Skeletal muscle tissue (tissue), 4 donors: ENCODE measurements around the gene CXCL14. TPM values are rescaled to one million over a fixed set of nuclear protein-coding genes. Genes with fewer than 3 reads are reported as not detected.

Experiments used
- H3K27ac ChIP-seq: one replicate; pipeline ENCODE4 v1.7.0; 2013; ENCODE audit warnings: mild to moderate bottlenecking, low read depth, low read length, inconsistent platforms
- H3K27me3 ChIP-seq, 3 donors: one replicate each; pipeline ENCODE4 v1.7.0; 2013; ENCODE audit warnings: low read length in 3 of 3; ENCODE audit not compliant: control insufficient read depth in 3 of 3, insufficient read depth in 3 of 3
- H3K36me3 ChIP-seq, 3 donors: one replicate each; pipeline ENCODE4 v1.7.0; 2013; ENCODE audit warnings: low read length in 3 of 3; ENCODE audit not compliant: control insufficient read depth in 3 of 3, insufficient read depth in 3 of 3
- H3K4me1 ChIP-seq, 3 donors: one replicate each; pipeline ENCODE4 v1.7.0; 2013; ENCODE audit warnings: low read length in 3 of 3, mild to moderate bottlenecking in 3 of 3; ENCODE audit not compliant: control insufficient read depth in 3 of 3, insufficient read depth in 3 of 3
- H3K4me3 ChIP-seq, 3 donors: one replicate each; pipeline ENCODE4 v1.7.0; 2013; ENCODE audit warnings: low read length in 3 of 3
- H3K9ac ChIP-seq, 3 donors: one replicate each; pipeline ENCODE4 v1.7.0; 2013; ENCODE audit warnings: low read length in 3 of 3, mild to moderate bottlenecking in 3 of 3, moderate library complexity in 2 of 3, low read depth in 1 of 3
- H3K9me3 ChIP-seq, 3 donors: one replicate each; pipeline ENCODE4 v1.7.0; 2013; ENCODE audit warnings: low read length in 3 of 3; ENCODE audit not compliant: control insufficient read depth in 3 of 3
- total RNA-seq: library from RNA; depleted of rRNA; stranded (reverse); fragments of >200 nt; gene quantifications from one replicate; pipeline ENCODE4 v1.2.3, GENCODE V29; 2014
- donor health status: Osteomylitis.

The CXCL14 gene
- total RNA-seq, 1 donor from 2014 or later = 19.8 TPM

DNA sequence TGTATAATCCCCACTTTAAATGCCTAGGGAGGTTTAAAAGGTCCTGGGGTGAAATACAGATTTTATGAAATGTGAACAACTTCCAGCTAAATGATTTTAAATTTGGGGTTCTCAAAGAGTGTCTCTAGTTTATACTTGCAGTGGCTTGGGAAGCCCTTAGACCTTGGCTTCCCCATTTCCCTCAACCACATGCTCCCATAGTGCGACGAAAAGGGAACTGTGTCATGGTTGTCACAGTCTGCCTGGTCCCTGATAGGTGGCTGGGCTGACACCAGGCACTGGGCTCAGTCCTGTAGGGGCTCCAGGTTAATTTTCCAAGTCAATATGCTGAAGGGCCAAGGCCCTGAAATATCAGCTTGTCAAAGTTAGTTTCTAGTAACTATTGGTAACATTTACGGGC is 10.4 kb upstream of the CXCL14 start:
- no peak overlapping the region for H3K4me3 ChIP-seq
- H3K27ac ChIP-seq = no peak overlapping the region
- no peaks in the 10 kb centered on the region for H3K9me3 ChIP-seq
- H3K36me3 ChIP-seq = no peaks in the 10 kb centered on the region
- H3K4me1 ChIP-seq = no peaks in the 10 kb centered on the region
- H3K9ac ChIP-seq = no peak overlapping the region
- peaks cover 0 to 15% (median 10%) of the 10 kb centered on the region in 3 donors for H3K27me3 ChIP-seq

DNA sequence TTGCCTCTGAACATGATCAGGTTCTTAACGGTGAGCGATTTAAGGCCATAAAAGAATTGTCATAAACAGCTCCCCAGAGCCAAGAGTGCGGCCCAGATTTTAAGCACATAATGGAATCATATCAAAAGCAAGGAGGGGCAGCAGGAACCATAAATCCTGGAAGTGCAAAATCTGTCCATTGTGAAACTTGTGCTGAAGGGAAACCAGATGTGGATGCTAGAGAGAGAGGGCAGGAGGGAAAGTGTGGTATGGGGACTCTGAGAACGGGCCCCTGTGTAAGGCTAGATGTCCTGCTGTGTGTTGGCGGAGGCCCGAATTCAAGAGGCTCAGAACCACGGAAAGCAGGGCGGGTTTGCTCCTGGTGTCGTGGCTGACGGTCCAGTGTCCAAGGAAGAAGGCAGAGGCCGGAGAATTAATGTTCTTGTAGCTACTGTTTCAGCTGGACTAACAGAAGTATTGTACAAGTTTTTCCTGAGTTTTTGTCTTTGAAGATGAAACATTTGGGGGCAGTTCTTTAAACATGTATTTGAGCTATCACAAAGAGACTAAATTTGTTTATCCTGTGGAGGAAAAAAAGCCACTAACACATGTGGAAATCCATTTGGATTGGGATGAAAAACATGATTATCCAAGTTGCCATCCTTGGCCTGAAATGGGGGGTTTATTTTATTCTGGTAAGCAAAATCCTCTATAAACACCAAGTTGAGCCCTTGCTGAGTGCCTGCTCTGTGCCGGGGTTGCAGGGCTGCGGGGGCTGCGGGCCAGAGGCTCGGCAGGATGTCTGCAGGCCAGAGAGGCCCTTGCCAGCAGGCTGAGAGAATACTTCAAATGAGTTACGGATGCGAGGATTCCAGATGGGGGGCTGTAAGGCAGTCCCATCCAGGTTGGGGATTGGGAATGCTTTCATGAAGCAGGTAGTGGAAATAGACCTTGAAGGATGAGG is 9.2 kb upstream of the CXCL14 start:
- Histone ChIP-seq H3K9me3 (no peaks in the 10 kb centered on the region), H3K27ac (no peak overlapping the region), H3K4me3 (no peak overlapping the region), H3K36me3 (no peaks in the 10 kb centered on the region), H3K4me1 (no peaks in the 10 kb centered on the region), H3K27me3 (peaks cover 5 to 17% (median 11%) of the 10 kb centered on the region in 3 donors), H3K9ac (no peak overlapping the region)

DNA sequence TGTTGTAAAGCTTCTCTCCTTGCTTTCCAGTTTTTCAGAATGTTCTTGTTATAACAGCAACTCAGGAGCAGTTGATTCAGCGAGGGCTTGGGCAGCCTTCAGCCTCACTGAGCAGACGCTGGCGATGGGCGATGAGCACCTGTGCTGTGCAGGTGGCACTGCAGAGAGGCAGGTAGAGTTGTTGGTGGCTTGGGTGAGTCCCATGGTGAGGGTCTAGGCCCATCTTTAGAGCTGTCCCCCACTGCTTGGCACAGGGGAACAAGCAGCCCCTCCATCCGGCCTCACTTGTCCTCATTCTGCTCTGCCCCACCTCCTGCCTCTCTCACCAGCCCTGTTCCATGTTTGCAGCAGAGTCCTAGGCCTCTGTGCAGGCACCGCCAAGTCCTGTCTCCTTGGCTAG is 6.1 kb upstream of the CXCL14 start:
- H3K9ac ChIP-seq = no peak overlapping the region
- H3K36me3 ChIP-seq = no peaks in the 10 kb centered on the region
- H3K4me3 ChIP-seq = no peak overlapping the region
- H3K27ac ChIP-seq = no peak overlapping the region
- peaks cover 26 to 36% (median 28%) of the 10 kb centered on the region in 3 donors for H3K27me3 ChIP-seq
- H3K9me3 ChIP-seq = no peaks in the 10 kb centered on the region
- no peaks in the 10 kb centered on the region for H3K4me1 ChIP-seq

DNA sequence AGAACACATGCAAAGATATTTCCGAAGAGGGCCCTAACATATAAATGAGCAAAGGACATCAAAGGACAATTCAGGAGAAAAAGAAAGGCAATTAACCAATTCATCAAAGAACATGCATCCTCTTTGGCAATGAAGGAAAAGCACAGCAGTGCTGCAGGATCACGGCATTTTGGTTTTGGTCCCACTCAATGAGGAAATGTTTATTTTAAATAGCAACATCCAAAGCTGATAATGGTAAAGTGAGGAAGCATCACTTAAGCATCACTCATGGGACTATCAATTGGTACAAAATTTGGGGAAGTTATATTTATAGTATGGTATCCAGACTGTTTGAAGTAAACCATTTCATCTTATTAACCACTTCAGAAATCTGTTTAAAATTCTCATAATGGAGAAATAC is 5.5 kb upstream of the CXCL14 start:
- Histone ChIP-seq H3K27me3 (peaks cover 30 to 40% (median 32%) of the 10 kb centered on the region in 3 donors), H3K36me3 (no peaks in the 10 kb centered on the region), H3K27ac (no peak overlapping the region), H3K9ac (no peak overlapping the region), H3K4me3 (no peak overlapping the region), H3K4me1 (no peaks in the 10 kb centered on the region), H3K9me3 (no peaks in the 10 kb centered on the region)

DNA sequence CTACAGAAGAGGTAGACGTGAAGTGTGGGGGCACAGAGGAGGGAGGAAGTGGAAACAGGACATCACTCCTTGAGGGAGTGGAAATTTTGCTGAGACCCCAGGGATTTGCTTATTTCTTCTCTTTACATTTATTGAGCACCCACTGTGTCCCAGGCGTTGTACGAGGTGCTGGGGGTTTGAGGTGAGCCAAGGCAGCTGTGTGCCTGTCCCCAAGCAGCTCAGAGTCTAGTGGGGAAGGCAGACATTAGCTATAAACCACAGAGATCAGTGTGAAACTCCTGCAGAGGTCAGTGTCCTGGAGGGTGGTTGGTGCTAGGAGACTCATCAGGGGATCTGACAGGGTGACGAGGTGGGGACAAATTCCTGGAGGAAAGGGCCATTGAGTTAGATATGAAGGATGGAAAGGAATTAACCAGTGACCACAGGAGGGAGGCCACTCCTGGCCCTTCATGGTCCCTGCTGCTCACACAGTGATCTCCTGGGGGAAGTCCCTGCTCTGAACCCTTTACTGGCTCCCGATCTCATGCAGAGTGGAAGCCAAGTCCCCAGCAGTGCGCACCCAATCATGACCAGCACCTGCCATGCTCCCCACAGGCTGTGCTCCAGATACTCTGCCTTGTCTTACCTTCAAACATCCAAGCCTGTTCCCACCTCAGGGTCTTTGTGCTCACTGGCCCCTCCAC is 3.4 kb upstream of the CXCL14 start:
- Histone ChIP-seq H3K4me3 (no peak overlapping the region), H3K9ac (no peak overlapping the region), H3K36me3 (no peaks in the 10 kb centered on the region), H3K9me3 (no peaks in the 10 kb centered on the region), H3K27me3 (peaks cover 49 to 61% (median 52%) of the 10 kb centered on the region in 3 donors), H3K27ac (no peak overlapping the region), H3K4me1 (peaks cover 0 to 4% (median 0%) of the 10 kb centered on the region in 3 donors)

DNA sequence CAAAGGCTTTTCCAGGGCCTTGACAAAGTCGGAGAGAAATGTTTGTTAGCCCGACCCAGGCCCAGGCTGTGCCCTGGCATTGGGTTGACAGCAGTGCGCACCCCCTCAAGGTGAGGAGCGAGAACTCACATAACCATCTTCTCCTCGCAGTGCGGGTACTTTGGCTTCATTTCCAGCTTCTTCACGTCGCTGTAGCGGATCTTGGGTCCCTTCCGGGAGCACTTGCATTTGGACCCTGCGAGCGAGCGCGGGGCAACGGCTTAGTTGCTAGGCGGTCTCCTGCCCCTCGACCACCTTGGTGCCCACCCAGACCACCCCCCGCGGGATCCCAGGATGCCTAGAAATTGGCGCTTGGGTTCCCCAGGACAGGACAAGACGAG is 496 bp downstream of the CXCL14 start:
- Histone ChIP-seq H3K27me3 (peaks cover 47 to 53% (median 51%) of the 10 kb centered on the region in 3 donors), H3K4me1 (peaks cover 0 to 7% (median 4%) of the 10 kb centered on the region in 3 donors), H3K9me3 (no peaks in the 10 kb centered on the region), H3K36me3 (peaks cover 0 to 3% (median 2%) of the 10 kb centered on the region in 3 donors), H3K4me3 (peak overlapping the region; percentile 58 to 66 (median 65)), H3K9ac (peak overlapping the region; percentile 38 to 47 (median 45)), H3K27ac (no peak overlapping the region)

DNA sequence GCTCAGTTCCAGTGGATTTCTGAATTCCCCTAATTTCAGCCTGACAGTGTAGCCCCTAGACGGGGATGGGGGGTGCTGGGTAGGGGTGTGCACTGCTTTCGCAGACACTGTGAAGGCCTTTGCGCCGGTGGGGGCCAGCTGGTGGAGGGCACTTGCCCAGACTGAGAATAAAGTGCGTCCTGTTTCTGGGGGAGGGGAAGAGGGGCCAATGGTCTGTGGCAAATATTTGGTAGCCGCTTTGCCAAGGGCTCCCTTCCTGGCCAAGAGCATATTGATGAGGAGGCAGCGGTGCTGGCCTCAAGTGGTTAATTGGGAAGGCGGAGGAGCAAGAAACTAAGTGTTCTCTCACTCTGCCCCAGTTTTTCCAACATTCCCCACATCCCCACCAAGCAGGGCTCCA is 1.4 kb downstream of the CXCL14 start:
- H3K27ac ChIP-seq = no peak overlapping the region
- H3K36me3 ChIP-seq = peaks cover 0 to 3% (median 2%) of the 10 kb centered on the region in 3 donors
- peak overlapping the region; percentile 36 to 66 (median 58) for H3K4me3 ChIP-seq
- peak overlapping the region in 1 of 3 donors; percentile 50 for H3K9ac ChIP-seq
- H3K4me1 ChIP-seq = peaks cover 0 to 7% (median 4%) of the 10 kb centered on the region in 3 donors
- H3K9me3 ChIP-seq = no peaks in the 10 kb centered on the region
- H3K27me3 ChIP-seq = peaks cover 44 to 46% (median 45%) of the 10 kb centered on the region in 3 donors

DNA sequence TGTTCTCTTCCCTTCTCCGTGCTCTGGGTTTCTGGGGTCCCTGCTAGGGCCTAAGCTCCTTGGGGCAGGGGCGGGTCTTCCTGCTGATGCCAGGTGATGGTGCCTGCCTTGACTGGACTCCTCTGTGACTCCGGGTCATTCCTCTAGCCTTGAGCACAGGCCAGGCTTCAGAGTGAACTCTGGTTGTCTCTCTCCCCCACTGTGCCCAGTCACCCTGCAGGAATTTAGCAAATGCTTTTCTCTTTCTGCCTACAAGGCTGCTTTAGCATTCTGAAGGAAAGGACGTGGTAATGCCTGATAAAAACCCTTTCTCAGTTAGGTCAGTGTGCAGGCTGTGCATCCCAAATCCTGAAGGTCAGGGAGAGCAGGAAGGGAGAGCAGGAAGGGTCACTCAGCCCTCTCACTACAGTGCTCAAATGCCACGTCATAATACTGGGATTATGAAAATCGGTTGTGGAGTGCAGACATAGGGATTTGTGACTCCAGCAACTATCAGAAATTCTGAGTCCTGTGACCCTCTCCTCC is 2.7 kb downstream of the CXCL14 start:
- no peak overlapping the region for H3K9ac ChIP-seq
- H3K27ac ChIP-seq = no peak overlapping the region
- peaks cover 0 to 3% (median 2%) of the 10 kb centered on the region in 3 donors for H3K36me3 ChIP-seq
- peaks cover 0 to 7% (median 4%) of the 10 kb centered on the region in 3 donors for H3K4me1 ChIP-seq
- H3K9me3 ChIP-seq = no peaks in the 10 kb centered on the region
- peaks cover 35 to 41% (median 36%) of the 10 kb centered on the region in 3 donors for H3K27me3 ChIP-seq
- peak overlapping the region in 2 of 3 donors; percentile 13 to 55 for H3K4me3 ChIP-seq

DNA sequence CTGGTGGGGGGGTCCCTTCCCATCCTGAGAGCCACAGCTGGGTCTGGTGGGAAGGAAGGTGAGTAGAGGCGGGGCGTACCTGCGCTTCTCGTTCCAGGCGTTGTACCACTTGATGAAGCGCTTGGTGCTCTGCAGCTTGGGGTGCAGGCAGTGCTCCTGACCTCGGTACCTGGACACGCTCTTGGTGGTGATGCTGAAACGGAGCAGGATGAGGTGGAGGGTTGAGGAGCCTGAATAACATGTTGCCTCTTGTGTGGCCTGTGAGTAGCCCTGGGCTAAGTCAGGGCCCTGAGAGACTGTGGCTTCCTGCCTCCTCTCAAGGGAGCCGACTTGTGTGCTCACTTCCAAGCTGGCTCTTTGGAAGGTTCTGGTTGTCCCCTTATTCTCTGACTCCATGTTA is 4.3 kb downstream of the CXCL14 start:
- no peak overlapping the region for H3K27ac ChIP-seq
- peaks cover 23 to 30% (median 25%) of the 10 kb centered on the region in 3 donors for H3K27me3 ChIP-seq
- no peaks in the 10 kb centered on the region for H3K9me3 ChIP-seq
- H3K4me1 ChIP-seq = peaks cover 0 to 7% (median 4%) of the 10 kb centered on the region in 3 donors
- H3K9ac ChIP-seq = no peak overlapping the region
- no peak overlapping the region for H3K4me3 ChIP-seq
- H3K36me3 ChIP-seq = peaks cover 0 to 3% (median 2%) of the 10 kb centered on the region in 3 donors
